Upper lobe of left lung (tissue), 6 donors: ENCODE measurements around the gene LRP4. TPM values are rescaled to one million over a fixed set of nuclear protein-coding genes. Genes with fewer than 3 reads are reported as not detected.

Experiments
- ATAC-seq, 2 donors: fragments of 200-7000 bp; cut with Tn5 transposase; one replicate each; pipeline ENCODE4 v1.9.1; 2022; ENCODE audit warnings: mild to moderate bottlenecking in 2 of 2, moderate library complexity in 2 of 2; ENCODE audit not compliant: low FRiP score in 2 of 2
- DNase-seq, 2 donors: peaks; one replicate each; pipeline ENCODE4 v3.0.0-alpha.2; 2019 to 2020
- H3K27ac ChIP-seq, 4 donors: fragments of 200-600 bp; sonication (generic); one replicate each; pipeline ENCODE4 v1.5.1; 2016 to 2019
- H3K27me3 ChIP-seq, 4 donors: fragments of 200-600 bp; sonication (generic); one replicate each; pipeline ENCODE4 v1.5.1; 2017 to 2019
- H3K36me3 ChIP-seq, 4 donors: fragments of 200-600 bp; sonication (generic); one replicate each; pipeline ENCODE4 v1.5.1; 2016 to 2019
- H3K4me1 ChIP-seq, 4 donors: fragments of 200-600 bp; sonication (generic); one replicate each; pipeline ENCODE4 v1.5.1; 2018 to 2019
- H3K4me3 ChIP-seq, 4 donors: fragments of 200-600 bp; sonication (generic); one replicate each; pipeline ENCODE4 v1.5.1; 2017 to 2019; ENCODE audit warnings: mild to moderate bottlenecking in 2 of 4, moderate library complexity in 1 of 4
- H3K9me3 ChIP-seq, 4 donors: fragments of 200-600 bp; sonication (generic); one replicate each; pipeline ENCODE4 v1.5.1; 2018 to 2019
- EP300 ChIP-seq, 4 donors: sonication (generic); formaldehyde crosslinking; IDR thresholded peaks; one replicate each; pipeline ENCODE4 v1.5.1; 2017; ENCODE audit warnings: antibody characterized with exemption in 4 of 4, control low read depth in 2 of 4
- POLR2A ChIP-seq, 4 donors: fragments of 450-650 bp; IDR thresholded peaks; one replicate each; pipeline ENCODE4 v1.5.1; 2016 to 2017; ENCODE audit warnings: antibody characterized with exemption in 4 of 4, mild to moderate bottlenecking in 2 of 4
- POLR2AphosphoS5 ChIP-seq, 2 donors: sonication (generic); formaldehyde crosslinking; IDR thresholded peaks; one replicate each; pipeline ENCODE4 v1.5.1; 2017; ENCODE audit warnings: antibody characterized with exemption in 2 of 2
- WGBS, 2 donors: methylation state at CpG; one replicate each; pipeline ENCODE4 v1.1.5; 2017 to 2018; 5-methylcytosine and 5-hydroxymethylcytosine counted together
- total RNA-seq, 6 donors: library from RNA; depleted of rRNA in 4 of 6; stranded (reverse); fragments of >200 nt in 4 of 6; gene quantifications; one replicate each; pipeline versions ENCODE4 v1.1.0 to v1.2.1, GENCODE V29; 2016 to 2021
- TF ChIP-seq, protein P1 (sequence below), 6 experiments: fragments of 450-650 bp in 4 of 6; fragments of 200-600 bp in 2 of 6; sonication (generic) in 2 of 6; IDR thresholded peaks; one replicate each; pipeline ENCODE4 v1.5.1; 2016 to 2019; ENCODE audit warnings: antibody characterized with exemption in 6 of 6
- donor health status: DM: no; HTN: no; CAD: no; lungs with moderate emphysema.
- donor health status: DM: no; HTN: yes; CAD: no; lungs with severe emphysema.

The LRP4 gene
- total RNA-seq, 6 donors from 2014 or later, result 2.6 to 8.8 (median 5.2) TPM

DNA sequence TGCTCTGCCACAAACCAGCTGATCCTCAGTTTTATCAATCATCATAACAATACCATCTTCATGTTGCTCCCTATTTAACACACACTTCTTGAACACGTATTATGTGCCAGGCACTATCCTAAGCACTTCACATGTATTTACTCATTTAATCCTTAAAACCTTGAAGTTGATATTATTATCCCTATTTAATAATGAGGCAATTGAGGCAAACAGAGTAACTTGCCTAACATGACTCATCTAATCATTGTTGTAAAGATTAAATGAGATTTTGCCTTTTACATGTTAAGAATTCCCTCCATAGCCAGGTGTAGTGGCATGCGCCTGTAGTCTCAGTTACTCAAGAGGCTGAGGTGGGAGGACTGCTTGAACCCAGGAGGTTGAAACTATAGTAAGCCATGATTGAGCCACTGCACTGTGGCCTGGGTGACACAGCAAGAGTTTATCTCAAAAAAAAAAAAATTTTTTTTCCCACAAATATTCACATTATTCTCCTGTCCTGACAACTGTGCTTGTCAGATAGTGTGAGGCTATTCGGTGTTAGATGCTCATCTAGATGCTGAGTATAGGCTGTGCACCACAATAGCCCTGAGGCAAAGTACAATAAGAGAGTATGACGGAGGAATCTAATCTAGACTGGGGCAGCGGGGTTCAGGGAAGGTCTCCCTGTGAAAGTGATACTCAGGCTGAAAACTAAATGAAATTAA lies 85.7 kb downstream of the LRP4 start:
- H3K9me3 ChIP-seq, result no peaks in the 10 kb centered on the region
- DNase-seq (no peak), ATAC-seq (no peak)
- WGBS, 2 donors, result 88 to 93% methylated on average over 5 of the region's 5 CpGs
- no peak overlapping the region for H3K27ac ChIP-seq
- H3K27me3 ChIP-seq, result no peaks in the 10 kb centered on the region
- TF ChIP-seq POLR2AphosphoS5 (IDR thresholded peaks at IDR 0.05), result no peak
- peaks cover 0 to 8% (median 6%) of the 10 kb centered on the region in 4 donors for H3K4me1 ChIP-seq
- no peak overlapping the region for H3K4me3 ChIP-seq
- no peaks in the 10 kb centered on the region for H3K36me3 ChIP-seq

DNA sequence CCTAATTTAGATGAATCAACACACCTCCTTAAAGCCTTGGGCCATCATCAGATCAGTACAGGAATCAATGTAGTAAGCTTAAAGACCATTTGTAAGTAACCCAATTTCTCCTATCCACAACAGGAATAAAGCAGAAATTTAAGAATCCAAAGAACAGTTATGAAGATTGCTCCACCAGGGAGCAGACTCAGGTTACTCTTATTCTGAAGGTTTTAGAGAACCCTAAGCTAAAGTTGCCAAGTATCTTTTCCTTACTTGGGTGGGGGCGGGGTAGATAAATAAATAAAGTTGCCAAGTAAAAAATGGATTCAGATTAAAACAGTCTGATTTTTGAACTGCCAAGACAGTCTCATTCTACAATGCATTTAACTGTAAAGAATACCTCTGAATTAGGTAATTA lies 90.4 kb downstream of the LRP4 start:
- Histone ChIP-seq H3K9me3 (no peaks in the 10 kb centered on the region), H3K36me3 (no peaks in the 10 kb centered on the region), H3K4me1 (peaks cover 18 to 26% (median 22%) of the 10 kb centered on the region in 4 donors), H3K27ac (no peak overlapping the region), H3K27me3 (no peaks in the 10 kb centered on the region), H3K4me3 (no peak overlapping the region)
- ATAC-seq (no peak), DNase-seq (no peak)
- TF ChIP-seq POLR2A (IDR thresholded peaks at IDR 0.05) (no peak), EP300 (IDR thresholded peaks at IDR 0.05) (no peak), POLR2AphosphoS5 (IDR thresholded peaks at IDR 0.05) (no peak)
- TF ChIP-seq, protein P1, sequence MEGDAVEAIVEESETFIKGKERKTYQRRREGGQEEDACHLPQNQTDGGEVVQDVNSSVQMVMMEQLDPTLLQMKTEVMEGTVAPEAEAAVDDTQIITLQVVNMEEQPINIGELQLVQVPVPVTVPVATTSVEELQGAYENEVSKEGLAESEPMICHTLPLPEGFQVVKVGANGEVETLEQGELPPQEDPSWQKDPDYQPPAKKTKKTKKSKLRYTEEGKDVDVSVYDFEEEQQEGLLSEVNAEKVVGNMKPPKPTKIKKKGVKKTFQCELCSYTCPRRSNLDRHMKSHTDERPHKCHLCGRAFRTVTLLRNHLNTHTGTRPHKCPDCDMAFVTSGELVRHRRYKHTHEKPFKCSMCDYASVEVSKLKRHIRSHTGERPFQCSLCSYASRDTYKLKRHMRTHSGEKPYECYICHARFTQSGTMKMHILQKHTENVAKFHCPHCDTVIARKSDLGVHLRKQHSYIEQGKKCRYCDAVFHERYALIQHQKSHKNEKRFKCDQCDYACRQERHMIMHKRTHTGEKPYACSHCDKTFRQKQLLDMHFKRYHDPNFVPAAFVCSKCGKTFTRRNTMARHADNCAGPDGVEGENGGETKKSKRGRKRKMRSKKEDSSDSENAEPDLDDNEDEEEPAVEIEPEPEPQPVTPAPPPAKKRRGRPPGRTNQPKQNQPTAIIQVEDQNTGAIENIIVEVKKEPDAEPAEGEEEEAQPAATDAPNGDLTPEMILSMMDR (IDR thresholded peaks at IDR 0.05), result no peak
- 71 to 76% methylated on average over 1 of the region's 1 CpG for whole genome bisulfite sequencing, 2 donors

DNA sequence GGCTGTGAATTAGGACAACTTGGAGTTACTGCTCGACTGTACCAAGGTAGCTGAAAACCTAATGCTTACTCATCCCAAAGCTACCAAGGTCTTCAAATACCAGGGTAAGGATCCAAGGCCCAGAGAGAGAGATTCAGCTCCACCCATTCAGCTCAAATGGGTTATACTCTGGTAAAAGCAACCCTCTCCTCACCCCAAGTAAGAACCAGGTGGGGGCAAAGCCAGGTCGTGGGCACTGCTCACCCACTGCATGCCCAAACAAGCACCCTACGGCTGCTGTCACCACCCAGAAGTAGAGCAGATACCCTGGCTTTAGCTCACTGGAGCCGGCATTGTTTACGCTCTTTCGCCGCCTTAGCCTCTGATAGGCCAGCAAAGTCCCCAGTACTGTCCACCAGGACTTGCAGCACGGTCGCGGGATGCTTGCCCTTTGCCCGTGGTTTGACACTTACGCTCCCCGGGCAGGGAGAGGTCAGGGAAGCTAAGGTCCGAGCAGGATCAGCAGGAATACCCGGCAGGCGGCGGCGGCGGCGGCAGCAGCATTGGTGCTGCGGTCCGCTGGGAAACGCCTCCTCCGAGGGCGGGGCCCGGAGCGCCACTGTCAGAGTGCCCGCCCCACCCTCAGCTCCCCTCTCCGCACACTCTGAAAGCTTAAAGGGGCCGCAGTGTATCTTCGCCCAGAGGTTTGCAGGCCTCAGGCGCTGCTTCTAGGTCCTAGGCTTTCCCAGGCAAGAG lies 91.9 kb downstream of the LRP4 start:
- Histone ChIP-seq H3K4me3 (peak overlapping the region; percentile 38 to 68 (median 54)), H3K27ac (peak overlapping the region; percentile 33 to 65 (median 46)), H3K27me3 (no peaks in the 10 kb centered on the region), H3K36me3 (no peaks in the 10 kb centered on the region), H3K9me3 (no peaks in the 10 kb centered on the region), H3K4me1 (peaks cover 18 to 26% (median 22%) of the 10 kb centered on the region in 4 donors)
- peak in 1 of 4 donors; percentile 10 for TF ChIP-seq POLR2A (IDR thresholded peaks at IDR 0.05)
- TF ChIP-seq, protein P1 (IDR thresholded peaks at IDR 0.05), result peak in 3 of 6 experiments; percentile 13 to 46 (median 29)
- no peak for TF ChIP-seq EP300 (IDR thresholded peaks at IDR 0.05)
- peak in 1 of 2 donors; percentile 32 for TF ChIP-seq POLR2AphosphoS5 (IDR thresholded peaks at IDR 0.05)
- DNase-seq (peak; percentile 89 to 96), ATAC-seq (peak; percentile 98 to 100)
- 2 to 10% methylated on average over 13 to 27 of the region's 32 CpGs for WGBS, 2 donors

DNA sequence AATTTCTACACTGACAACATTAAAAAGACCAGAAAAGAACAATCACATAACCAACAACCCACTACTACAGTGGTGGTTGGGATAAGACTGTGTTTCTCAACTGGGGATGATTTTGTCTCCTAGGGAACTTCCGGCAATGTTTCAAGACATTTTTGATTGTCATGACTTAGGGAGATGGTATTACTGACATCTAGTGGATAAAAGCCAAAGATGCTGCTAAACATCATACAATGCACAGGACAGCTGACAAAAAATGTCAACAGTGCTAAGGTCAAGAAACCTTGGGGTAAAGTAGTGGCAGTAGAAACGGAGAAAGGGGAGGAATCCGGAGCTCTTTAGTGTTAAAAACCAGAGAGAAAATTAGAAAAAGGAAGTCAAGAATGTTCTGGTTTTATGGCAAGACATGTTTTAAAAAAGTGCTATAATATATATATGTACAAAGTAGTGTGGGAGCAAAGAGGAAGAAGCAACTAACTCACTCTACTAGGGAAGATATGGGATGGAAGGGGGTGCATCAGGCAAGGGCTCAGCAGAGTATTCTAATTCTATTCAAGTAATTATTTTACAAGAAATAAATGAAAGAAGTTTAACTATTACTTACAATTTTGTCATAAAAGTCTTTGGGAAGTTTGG lies 109.4 kb downstream of the LRP4 start:
- ATAC-seq, result no peak
- no peak overlapping the region for H3K27ac ChIP-seq
- H3K27me3 ChIP-seq, result no peaks in the 10 kb centered on the region
- peaks cover 3 to 60% (median 20%) of the 10 kb centered on the region in 4 donors for H3K36me3 ChIP-seq
- no peak for DNase-seq
- no peaks in the 10 kb centered on the region for H3K9me3 ChIP-seq
- H3K4me3 ChIP-seq, result no peak overlapping the region
- TF ChIP-seq POLR2A (IDR thresholded peaks at IDR 0.05), result no peak
- TF ChIP-seq POLR2AphosphoS5 (IDR thresholded peaks at IDR 0.05), result no peak
- no peak for TF ChIP-seq EP300 (IDR thresholded peaks at IDR 0.05)
- TF ChIP-seq, protein P1 (IDR thresholded peaks at IDR 0.05), result no peak
- 69 to 73% methylated on average over 3 of the region's 3 CpGs for WGBS, 2 donors
- H3K4me1 ChIP-seq, result no peaks in the 10 kb centered on the region

Other genes with a start within 250 kb of the LRP4 start
- 10 to 100 TPM; 33.8 to 81.8 (median 50.7) TPM for gene ARHGAP1, start 217.9 kb downstream of the LRP4 start, total RNA-seq
- gene ZNF408, start 217.5 kb downstream of the LRP4 start, total RNA-seq, result 10 to 100 TPM in 3 of 6 donors, 1 to 10 TPM in 3; 5.3 to 17.2 (median 10.5) TPM
- under 1 TPM in 2 of 6 donors, not detected in 4; 0.37 to 0.40 TPM for gene F2, start 199.3 kb downstream of the LRP4 start, total RNA-seq
- gene CKAP5, start 72.3 kb downstream of the LRP4 start, total RNA-seq, result 10 to 100 TPM; 24.4 to 48.3 (median 38.1) TPM
- 10 to 100 TPM; 23.9 to 71.2 (median 47.2) TPM for gene CSTPP1, start 18.2 kb upstream of the LRP4 start, total RNA-seq